Measurements from ENCODE around the gene RAE1.

DNA sequence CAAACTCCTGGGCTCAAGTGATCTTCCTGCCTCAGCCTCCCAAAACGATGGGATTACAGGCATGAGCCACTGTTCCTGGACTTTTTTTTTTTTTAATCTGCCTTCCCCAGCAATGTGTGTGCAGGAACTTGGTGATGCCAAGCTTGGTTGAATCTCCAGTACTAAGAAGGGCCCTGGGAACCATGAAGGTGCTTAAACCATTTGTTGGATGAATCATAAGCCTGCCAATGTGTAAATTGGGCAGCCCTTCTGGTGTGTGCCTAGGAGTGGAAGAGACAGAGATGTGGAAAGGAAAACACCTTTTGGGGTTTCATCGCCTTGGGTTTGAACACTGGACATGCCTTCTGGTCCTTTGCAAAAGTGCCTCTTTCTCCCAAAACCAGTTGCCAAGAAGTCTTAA, 28.6 kb upstream of the RAE1 start:
- TF ChIP-seq, protein P1, sequence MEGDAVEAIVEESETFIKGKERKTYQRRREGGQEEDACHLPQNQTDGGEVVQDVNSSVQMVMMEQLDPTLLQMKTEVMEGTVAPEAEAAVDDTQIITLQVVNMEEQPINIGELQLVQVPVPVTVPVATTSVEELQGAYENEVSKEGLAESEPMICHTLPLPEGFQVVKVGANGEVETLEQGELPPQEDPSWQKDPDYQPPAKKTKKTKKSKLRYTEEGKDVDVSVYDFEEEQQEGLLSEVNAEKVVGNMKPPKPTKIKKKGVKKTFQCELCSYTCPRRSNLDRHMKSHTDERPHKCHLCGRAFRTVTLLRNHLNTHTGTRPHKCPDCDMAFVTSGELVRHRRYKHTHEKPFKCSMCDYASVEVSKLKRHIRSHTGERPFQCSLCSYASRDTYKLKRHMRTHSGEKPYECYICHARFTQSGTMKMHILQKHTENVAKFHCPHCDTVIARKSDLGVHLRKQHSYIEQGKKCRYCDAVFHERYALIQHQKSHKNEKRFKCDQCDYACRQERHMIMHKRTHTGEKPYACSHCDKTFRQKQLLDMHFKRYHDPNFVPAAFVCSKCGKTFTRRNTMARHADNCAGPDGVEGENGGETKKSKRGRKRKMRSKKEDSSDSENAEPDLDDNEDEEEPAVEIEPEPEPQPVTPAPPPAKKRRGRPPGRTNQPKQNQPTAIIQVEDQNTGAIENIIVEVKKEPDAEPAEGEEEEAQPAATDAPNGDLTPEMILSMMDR (conservative IDR thresholded peaks at IDR 0.05 in 1 of 2, IDR thresholded peaks at IDR 0.05 in 1 of 2; ENCODE audit: low read depth in 1 of 2, low read length in 2 of 2): no peak
- no peak for TF ChIP-seq EZH2 (IDR thresholded peaks at IDR 0.05; ENCODE audit: low read length, missing control alignments)

Measured in fibroblast of lung (primary cell).